SK-N-SH treated with all-trans-retinoic acid at 6 μM for 48 hours (cell line): Measurements from ENCODE around the gene INTS3.

Experiments
- ATAC-seq: fragments of 200-7000 bp; cut with Tn5 transposase; 3 replicates; pipeline ENCODE4 v1.9.1; 2020; ENCODE audit warnings: mild to moderate bottlenecking, moderate library complexity
- CREB5 ChIP-seq: fragments of 250-450 bp; sonication (Bioruptor Pico); IDR thresholded peaks from 2 replicates; pipeline ENCODE4 v1.5.1; 2020; ENCODE audit warnings: low read depth, mild to moderate bottlenecking, moderate library complexity
- CSRNP3 ChIP-seq: fragments of 250-450 bp; sonication (Bioruptor Pico); IDR thresholded peaks from 2 replicates; pipeline ENCODE4 v1.5.1; 2021; ENCODE audit warnings: mild to moderate bottlenecking, moderate library complexity
- ESRRG ChIP-seq: fragments of 250-450 bp; sonication (Bioruptor Pico); IDR thresholded peaks from 2 replicates; pipeline ENCODE4 v1.6.1; 2021; ENCODE audit warnings: mild to moderate bottlenecking
- GLIS3 ChIP-seq: fragments of 250-450 bp; sonication (Bioruptor Pico); IDR thresholded peaks from 2 replicates; pipeline ENCODE4 v1.5.0; 2020; ENCODE audit warnings: mild to moderate bottlenecking, moderate library complexity
- OSR1 ChIP-seq: fragments of 250-450 bp; sonication (Bioruptor Pico); IDR thresholded peaks from 2 replicates; pipeline ENCODE4 v1.8.0; 2022; ENCODE audit warnings: moderate library complexity, mild to moderate bottlenecking, inconsistent platforms
- PPARA ChIP-seq: fragments of 250-450 bp; sonication (Bioruptor Pico); IDR thresholded peaks from 2 replicates; pipeline ENCODE4 v1.5.0; 2020; ENCODE audit warnings: mild to moderate bottlenecking, borderline replicate concordance
- RARB ChIP-seq: fragments of 250-450 bp; sonication (Bioruptor Pico); IDR thresholded peaks from 2 replicates; pipeline ENCODE4 v1.8.0; 2021; ENCODE audit warnings: mild to moderate bottlenecking, moderate library complexity
- SNAI2 ChIP-seq: fragments of 250-450 bp; sonication (Bioruptor Pico); IDR thresholded peaks from 2 replicates; pipeline ENCODE4 v1.5.0; 2020; ENCODE audit warnings: mild to moderate bottlenecking, moderate library complexity
- TOX ChIP-seq: fragments of 250-450 bp; sonication (Bioruptor Pico); IDR thresholded peaks from 2 replicates; pipeline ENCODE4 v1.8.0; 2021; ENCODE audit warnings: mild to moderate bottlenecking, moderate library complexity, borderline replicate concordance
- ZFP3 ChIP-seq: fragments of 250-450 bp; sonication (Bioruptor Pico); IDR thresholded peaks from 2 replicates; pipeline ENCODE4 v1.5.0; 2020; ENCODE audit warnings: mild to moderate bottlenecking, moderate library complexity
- ZNF565 ChIP-seq: fragments of 450-650 bp; formaldehyde crosslinking; conservative IDR thresholded peaks from 2 replicates; pipeline ENCODE4 v1.5.0; 2020; ENCODE audit warnings: low read depth, mild to moderate bottlenecking, moderate library complexity
- ZNF8 ChIP-seq: fragments of 450-650 bp; formaldehyde crosslinking; IDR thresholded peaks from 2 replicates; pipeline ENCODE4 v1.5.0; 2020; ENCODE audit warnings: mild to moderate bottlenecking, moderate library complexity
- TF ChIP-seq, protein P1 (sequence below): fragments of 250-450 bp; sonication (Bioruptor Pico); IDR thresholded peaks from 2 replicates; pipeline ENCODE4 v1.8.0; 2021; ENCODE audit warnings: low read depth, mild to moderate bottlenecking, moderate library complexity, borderline replicate concordance
- TF ChIP-seq, protein P2 (sequence below): fragments of 250-450 bp; sonication (Bioruptor Pico); IDR thresholded peaks from 2 replicates; pipeline ENCODE4 v1.8.0; 2020; ENCODE audit warnings: mild to moderate bottlenecking, moderate library complexity, borderline replicate concordance
- TF ChIP-seq, protein P3 (sequence below): fragments of 250-450 bp; sonication (Bioruptor Pico); IDR thresholded peaks from 2 replicates; pipeline ENCODE4 v1.5.0; 2020; ENCODE audit warnings: mild to moderate bottlenecking, moderate library complexity

The INTS3 gene

DNA sequence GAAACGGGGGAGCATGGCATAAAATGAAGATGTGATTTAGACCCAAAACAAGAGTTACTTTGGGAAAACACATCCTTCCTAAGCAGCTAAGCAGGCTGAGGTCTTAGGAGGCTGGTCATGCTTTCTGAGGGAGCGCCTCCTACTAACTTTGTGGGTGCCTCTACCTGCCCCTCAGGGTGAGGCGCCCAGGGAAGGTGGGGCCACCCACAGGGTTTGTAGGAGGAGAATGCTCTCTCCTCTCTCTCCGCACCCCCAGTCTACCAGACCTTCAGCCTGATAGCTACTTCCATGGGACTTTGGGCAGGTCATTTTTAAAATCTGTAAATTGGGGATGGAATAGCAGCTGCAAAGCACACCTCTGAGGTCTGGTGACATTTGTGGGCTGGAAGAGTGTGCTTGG, 71.2 kb downstream of the INTS3 start:
- no peak for ATAC-seq
- TF ChIP-seq ZNF565 (no peak), ZFP3 (CRISPR knock-in tag) (no peak), SNAI2 (CRISPR knock-in tag) (no peak), OSR1 (CRISPR knock-in tag) (no peak), CSRNP3 (CRISPR knock-in tag) (no peak)
- TF ChIP-seq, protein P1, sequence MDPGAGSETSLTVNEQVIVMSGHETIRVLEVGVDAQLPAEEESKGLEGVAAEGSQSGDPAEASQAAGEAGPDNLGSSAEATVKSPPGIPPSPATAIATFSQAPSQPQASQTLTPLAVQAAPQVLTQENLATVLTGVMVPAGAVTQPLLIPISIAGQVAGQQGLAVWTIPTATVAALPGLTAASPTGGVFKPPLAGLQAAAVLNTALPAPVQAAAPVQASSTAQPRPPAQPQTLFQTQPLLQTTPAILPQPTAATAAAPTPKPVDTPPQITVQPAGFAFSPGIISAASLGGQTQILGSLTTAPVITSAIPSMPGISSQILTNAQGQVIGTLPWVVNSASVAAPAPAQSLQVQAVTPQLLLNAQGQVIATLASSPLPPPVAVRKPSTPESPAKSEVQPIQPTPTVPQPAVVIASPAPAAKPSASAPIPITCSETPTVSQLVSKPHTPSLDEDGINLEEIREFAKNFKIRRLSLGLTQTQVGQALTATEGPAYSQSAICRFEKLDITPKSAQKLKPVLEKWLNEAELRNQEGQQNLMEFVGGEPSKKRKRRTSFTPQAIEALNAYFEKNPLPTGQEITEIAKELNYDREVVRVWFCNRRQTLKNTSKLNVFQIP (CRISPR knock-in tag) = no peak

- ATAC-seq = no peak
- TF ChIP-seq, protein P2, sequence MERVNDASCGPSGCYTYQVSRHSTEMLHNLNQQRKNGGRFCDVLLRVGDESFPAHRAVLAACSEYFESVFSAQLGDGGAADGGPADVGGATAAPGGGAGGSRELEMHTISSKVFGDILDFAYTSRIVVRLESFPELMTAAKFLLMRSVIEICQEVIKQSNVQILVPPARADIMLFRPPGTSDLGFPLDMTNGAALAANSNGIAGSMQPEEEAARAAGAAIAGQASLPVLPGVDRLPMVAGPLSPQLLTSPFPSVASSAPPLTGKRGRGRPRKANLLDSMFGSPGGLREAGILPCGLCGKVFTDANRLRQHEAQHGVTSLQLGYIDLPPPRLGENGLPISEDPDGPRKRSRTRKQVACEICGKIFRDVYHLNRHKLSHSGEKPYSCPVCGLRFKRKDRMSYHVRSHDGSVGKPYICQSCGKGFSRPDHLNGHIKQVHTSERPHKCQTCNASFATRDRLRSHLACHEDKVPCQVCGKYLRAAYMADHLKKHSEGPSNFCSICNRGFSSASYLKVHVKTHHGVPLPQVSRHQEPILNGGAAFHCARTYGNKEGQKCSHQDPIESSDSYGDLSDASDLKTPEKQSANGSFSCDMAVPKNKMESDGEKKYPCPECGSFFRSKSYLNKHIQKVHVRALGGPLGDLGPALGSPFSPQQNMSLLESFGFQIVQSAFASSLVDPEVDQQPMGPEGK (CRISPR knock-in tag) = no peak
- no peak for TF ChIP-seq CREB5
- no peak for TF ChIP-seq ZNF8 (CRISPR knock-in tag)
- no peak for TF ChIP-seq GLIS3 (CRISPR knock-in tag)
- no peak for TF ChIP-seq RARB (CRISPR knock-in tag)
- TF ChIP-seq PPARA (CRISPR knock-in tag) = no peak
- no peak for TF ChIP-seq TOX
- TF ChIP-seq, protein P3, sequence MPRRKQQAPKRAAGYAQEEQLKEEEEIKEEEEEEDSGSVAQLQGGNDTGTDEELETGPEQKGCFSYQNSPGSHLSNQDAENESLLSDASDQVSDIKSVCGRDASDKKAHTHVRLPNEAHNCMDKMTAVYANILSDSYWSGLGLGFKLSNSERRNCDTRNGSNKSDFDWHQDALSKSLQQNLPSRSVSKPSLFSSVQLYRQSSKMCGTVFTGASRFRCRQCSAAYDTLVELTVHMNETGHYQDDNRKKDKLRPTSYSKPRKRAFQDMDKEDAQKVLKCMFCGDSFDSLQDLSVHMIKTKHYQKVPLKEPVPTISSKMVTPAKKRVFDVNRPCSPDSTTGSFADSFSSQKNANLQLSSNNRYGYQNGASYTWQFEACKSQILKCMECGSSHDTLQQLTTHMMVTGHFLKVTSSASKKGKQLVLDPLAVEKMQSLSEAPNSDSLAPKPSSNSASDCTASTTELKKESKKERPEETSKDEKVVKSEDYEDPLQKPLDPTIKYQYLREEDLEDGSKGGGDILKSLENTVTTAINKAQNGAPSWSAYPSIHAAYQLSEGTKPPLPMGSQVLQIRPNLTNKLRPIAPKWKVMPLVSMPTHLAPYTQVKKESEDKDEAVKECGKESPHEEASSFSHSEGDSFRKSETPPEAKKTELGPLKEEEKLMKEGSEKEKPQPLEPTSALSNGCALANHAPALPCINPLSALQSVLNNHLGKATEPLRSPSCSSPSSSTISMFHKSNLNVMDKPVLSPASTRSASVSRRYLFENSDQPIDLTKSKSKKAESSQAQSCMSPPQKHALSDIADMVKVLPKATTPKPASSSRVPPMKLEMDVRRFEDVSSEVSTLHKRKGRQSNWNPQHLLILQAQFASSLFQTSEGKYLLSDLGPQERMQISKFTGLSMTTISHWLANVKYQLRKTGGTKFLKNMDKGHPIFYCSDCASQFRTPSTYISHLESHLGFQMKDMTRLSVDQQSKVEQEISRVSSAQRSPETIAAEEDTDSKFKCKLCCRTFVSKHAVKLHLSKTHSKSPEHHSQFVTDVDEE = no peak
Observed at GRCh38 chr1:153799566-153800465, 72.0 kb downstream of the INTS3 start.

GRCh38 chr1:153800516-153800915, 72.7 kb downstream of the INTS3 start:
- ATAC-seq = no peak
- TF ChIP-seq CSRNP3 (CRISPR knock-in tag) (no peak), RARB (CRISPR knock-in tag) (no peak), PPARA (CRISPR knock-in tag) (no peak), ESRRG (CRISPR knock-in tag) (no peak)
- TF ChIP-seq, protein P1 (CRISPR knock-in tag) = no peak
